HCT116 (cell line): Measurements from ENCODE around the gene SNTG2. TPM values are rescaled to one million over a fixed set of nuclear protein-coding genes. Genes with fewer than 3 reads are reported as not detected.

ENCODE experiments used
- ATAC-seq: fragments of 200-7000 bp; cut with Tn5 transposase; 2 replicates; pipeline ENCODE4 v1.9.1; 2020; ENCODE audit warnings: mild to moderate bottlenecking, moderate library complexity
- BruUV-seq: library from RNA; stranded (reverse); fragments of 400-500 nt; replicated peaks from 2 replicates; lab custom pipeline; 2021; lab: Mats Ljungman, UMichigan
- CTCF ChIA-PET: fragments of 300-600 bp; sonication (Branson Sonifier 250); formaldehyde crosslinking; loops from one replicate; lab custom pipeline; 2021; ENCODE audit warnings: antibody characterized with exemption; lab: Charles Lee
- POLR2A ChIA-PET: fragments of 300-600, 350-600 bp; sonication (Branson Sonifier 250); formaldehyde crosslinking; loops from one replicate; lab custom pipeline; 2021; ENCODE audit warnings: antibody characterized with exemption; lab: Charles Lee
- RAD21 ChIA-PET, 2 experiments: fragments of 300-600 bp; sonication (Branson Sonifier 250); formaldehyde crosslinking; loops; one replicate each; lab custom pipeline; 2023; ENCODE audit warnings: low total read pairs in 2 of 2; ENCODE audit not compliant: uncharacterized antibody in 2 of 2, unreplicated experiment in 2 of 2, low non-redundant PET in 1 of 2; lab: Charles Lee
- DNase-seq: peaks from one replicate; pipeline ENCODE4 v3.0.0-alpha.2; 2010; ENCODE audit warnings: low read depth, low spot score
- H2AFZ ChIP-seq: fragments of 200-600 bp; shearing (Covaris generic), sonication (generic); 2 replicates; pipeline ENCODE4 v1.6.1; 2017; ENCODE audit warnings: low read depth, mixed run types, mixed read lengths, antibody characterized with exemption, low read length; ENCODE audit not compliant: poor library complexity, severe bottlenecking
- H3K27ac ChIP-seq: 2 replicates; pipeline ENCODE4 v1.5.1; 2012; ENCODE audit warnings: low read depth, low read length
- H3K27me3 ChIP-seq: fragments of 200-600 bp; sonication (generic); 2 replicates; pipeline ENCODE4 v1.6.1; 2016; ENCODE audit warnings: mixed run types, low read length, mixed read lengths; ENCODE audit not compliant: insufficient read depth
- H3K36me3 ChIP-seq, 2 experiments: fragments of 200-500 bp in 1 of 2; fragments of 200-600 bp in 1 of 2; sonication (Bioruptor generic) in 1 of 2; sonication (generic) in 1 of 2; 2 replicates each; pipeline versions ENCODE4 v1.5.1 to v1.6.1; 2014 to 2016; ENCODE audit warnings: low read length in 2 of 2, inconsistent platforms in 1 of 2, mixed read lengths in 1 of 2, mixed run types in 1 of 2; ENCODE audit not compliant: insufficient read depth in 2 of 2, control insufficient read depth in 1 of 2
- H3K4me1 ChIP-seq, 2 experiments: fragments of 200-600 bp in 1 of 2; sonication (generic) in 1 of 2; 2 replicates each; pipeline versions ENCODE4 v1.5.1 to v1.6.1; 2012 to 2017; ENCODE audit warnings: low read length in 2 of 2, inconsistent platforms in 1 of 2, mild to moderate bottlenecking in 1 of 2, mixed read lengths in 1 of 2, mixed run types in 1 of 2, moderate library complexity in 1 of 2; ENCODE audit not compliant: insufficient read depth in 2 of 2, control insufficient read depth in 1 of 2
- H3K4me2 ChIP-seq: fragments of 200-600 bp; sonication (generic); 2 replicates; pipeline ENCODE4 v1.6.1; 2017; ENCODE audit warnings: mixed run types, low read length, mixed read lengths
- H3K4me3 ChIP-seq, 2 experiments: fragments of 200-600 bp in 1 of 2; sonication (generic) in 1 of 2; replicated peaks in 1 of 2; 2 replicates each; pipeline ENCODE4 v1.5.1; 2011 to 2016; ENCODE audit warnings: low read length in 2 of 2, control low read depth in 1 of 2, low read depth in 1 of 2, mild to moderate bottlenecking in 1 of 2, mixed read lengths in 1 of 2, mixed run types in 1 of 2
- H3K79me2 ChIP-seq: fragments of 200-600 bp; sonication (generic); 2 replicates; pipeline ENCODE4 v1.6.1; 2017; ENCODE audit warnings: mild to moderate bottlenecking, mixed run types, low read length, moderate library complexity, mixed read lengths; ENCODE audit not compliant: insufficient read depth
- H3K9ac ChIP-seq: fragments of 200-600 bp; sonication (generic); 2 replicates; pipeline ENCODE4 v1.6.1; 2016; ENCODE audit warnings: low read length, mixed read lengths
- H3K9me2 ChIP-seq: fragments of 200-600 bp; sonication (generic), shearing (Covaris generic); 2 replicates; pipeline ENCODE4 v1.6.1; 2017; ENCODE audit warnings: mixed run types, mild to moderate bottlenecking, moderate library complexity; ENCODE audit not compliant: insufficient read depth
- H3K9me3 ChIP-seq, 2 experiments: fragments of 200-500 bp in 1 of 2; fragments of 200-600 bp in 1 of 2; sonication (Bioruptor generic) in 1 of 2; sonication (generic) in 1 of 2; 2 replicates each; pipeline ENCODE4 v1.6.1; 2014 to 2017; ENCODE audit warnings: low read length in 2 of 2, mixed read lengths in 2 of 2, inconsistent platforms in 1 of 2, low read depth in 1 of 2, mild to moderate bottlenecking in 1 of 2, mixed run types in 1 of 2, moderate library complexity in 1 of 2; ENCODE audit not compliant: control insufficient read depth in 1 of 2, insufficient read depth in 1 of 2
- H4K20me1 ChIP-seq: fragments of 200-600 bp; sonication (generic), shearing (Covaris generic); 2 replicates; pipeline ENCODE4 v1.6.1; 2017; ENCODE audit warnings: mixed run types, mild to moderate bottlenecking, moderate library complexity; ENCODE audit not compliant: insufficient read depth
- ATF3 ChIP-seq: IDR thresholded peaks from 2 replicates; pipeline ENCODE4 v1.6.1; 2012
- CBX3 ChIP-seq: IDR thresholded peaks from 2 replicates; pipeline ENCODE4 v1.6.1; 2012; ENCODE audit warnings: low read depth
- CTCF ChIP-seq, 3 experiments: fragments of 200-600 bp in 1 of 3; sonication (generic) in 1 of 3; IDR thresholded peaks in 2 of 3; conservative IDR thresholded peaks in 1 of 3; 2 replicates each; pipeline ENCODE4 v1.5.1; 2012 to 2017; ENCODE audit warnings: low read depth in 2 of 3, low read length in 2 of 3, antibody characterized with exemption in 1 of 3, borderline replicate concordance in 1 of 3, control low read depth in 1 of 3, mild to moderate bottlenecking in 1 of 3, mixed read lengths in 1 of 3, mixed run types in 1 of 3, moderate library complexity in 1 of 3; ENCODE audit not compliant: insufficient read depth in 1 of 3
- EGR1 ChIP-seq: IDR thresholded peaks from 2 replicates; pipeline ENCODE4 v1.6.1; 2012; ENCODE audit warnings: low read depth
- ELF1 ChIP-seq: IDR thresholded peaks from 2 replicates; pipeline ENCODE4 v1.6.1; 2012; ENCODE audit warnings: low read depth, borderline replicate concordance
- EZH2 ChIP-seq: fragments of 200-600 bp; sonication (generic); IDR thresholded peaks from 2 replicates; pipeline ENCODE4 v1.6.1; 2017; ENCODE audit warnings: antibody characterized with exemption, mixed run types
- EZH2phosphoT487 ChIP-seq: fragments of 200-600 bp; IDR thresholded peaks from 2 replicates; pipeline ENCODE4 v1.6.1; 2018; ENCODE audit warnings: antibody characterized with exemption, borderline replicate concordance
- POLR2A ChIP-seq: IDR thresholded peaks from 2 replicates; pipeline ENCODE4 v1.7.0; 2011; ENCODE audit warnings: borderline replicate concordance; ENCODE audit not compliant: insufficient read depth, insufficient read length; ENCODE audit errors: extremely low read depth
- POLR2AphosphoS5 ChIP-seq: IDR thresholded peaks from 2 replicates; pipeline ENCODE4 v1.6.1; 2011; ENCODE audit warnings: mild to moderate bottlenecking, low read depth, low read length, moderate library complexity
- RAD21 ChIP-seq: IDR thresholded peaks from 2 replicates; pipeline ENCODE4 v1.6.1; 2012; ENCODE audit warnings: low read depth, mild to moderate bottlenecking
- SIN3A ChIP-seq: IDR thresholded peaks from 2 replicates; pipeline ENCODE4 v1.6.1; 2012; ENCODE audit warnings: low read depth
- SP1 ChIP-seq: IDR thresholded peaks from 2 replicates; pipeline ENCODE4 v1.6.1; 2012; ENCODE audit warnings: low read depth
- SRF ChIP-seq: IDR thresholded peaks from 2 replicates; pipeline ENCODE4 v1.6.1; 2012; ENCODE audit warnings: low read depth
- ZFX ChIP-seq: fragments of 450-650 bp; IDR thresholded peaks from 2 replicates; pipeline ENCODE4 v1.6.1; 2017
- ZNF274 ChIP-seq: fragments of 200-500 bp; sonication (Bioruptor generic); IDR thresholded peaks from 2 replicates; pipeline ENCODE4 v1.6.1; 2014; ENCODE audit warnings: mild to moderate bottlenecking, low read depth, low read length, inconsistent platforms
- intact Hi-C: fragments of 100-400 bp; cut with micrococcal nuclease; formaldehyde crosslinking; loops from 2 replicates; pipeline ENCODE4 v1.10.0; 2022
- total RNA-seq: library from RNA; stranded (reverse); gene quantifications from one replicate; pipeline ENCODE4 v1.2.1, GENCODE V29; 2021; ENCODE audit not compliant: unreplicated experiment

The SNTG2 gene
- total RNA-seq, 1 experiment from 2014 or later, result not detected

GRCh38 chr2:980176-980575 is 29.5 kb downstream of the SNTG2 start:
- Histone ChIP-seq H2AFZ (no peak overlapping the region), H3K27ac (no peak overlapping the region), H3K4me1 (no peaks in the 10 kb centered on the region), H3K9me3 (no peaks in the 10 kb centered on the region), H3K4me2 (no peak overlapping the region), H3K36me3 (no peaks in the 10 kb centered on the region), H3K4me3 (no peak overlapping the region), H3K79me2 (no peaks in the 10 kb centered on the region), H3K9ac (no peak overlapping the region), H4K20me1 (no peaks in the 10 kb centered on the region), H3K9me2 (no peaks in the 10 kb centered on the region), H3K27me3 (peaks cover 39% of the 10 kb centered on the region)
- no TSS peak for BruUV-seq
- CTCF ChIA-PET, result no interaction called here
- no peak for TF ChIP-seq CBX3
- TF ChIP-seq EZH2, result no peak
- no peak for TF ChIP-seq POLR2AphosphoS5
- TF ChIP-seq ELF1, result no peak
- TF ChIP-seq RAD21, result no peak
- no peak for TF ChIP-seq SP1
- no peak for TF ChIP-seq SRF
- no peak for TF ChIP-seq ZFX
- TF ChIP-seq EZH2phosphoT487, result no peak
- no peak for TF ChIP-seq ZNF274
- TF ChIP-seq ATF3, result no peak
- no peak for TF ChIP-seq CTCF (IDR thresholded peaks at IDR 0.05 in 2 of 3, conservative IDR thresholded peaks at IDR 0.05 in 1 of 3; ENCODE audit: borderline replicate concordance in 1 of 3, insufficient read depth in 1 of 3, low read depth in 2 of 3, low read length in 2 of 3)
- no peak for TF ChIP-seq POLR2A
- TF ChIP-seq EGR1, result no peak
- TF ChIP-seq SIN3A, result no peak
- POLR2A ChIA-PET, result no interaction called here
- RAD21 ChIA-PET, result no interaction called here
- intact Hi-C loops, result no loop called here
- no peak for DNase-seq
- ATAC-seq, result no peak
